K562 (cell line): ENCODE measurements around the gene MPST. TPM values are rescaled to one million over a fixed set of nuclear protein-coding genes. Genes with fewer than 3 reads are reported as not detected.

Experiments used
- ATF3 ChIP-seq, 2 experiments: fragments of 450-650 bp in 1 of 2; sonication (generic) in 1 of 2; formaldehyde crosslinking in 1 of 2; IDR thresholded peaks in 1 of 2; conservative IDR thresholded peaks in 1 of 2; 2 replicates each; pipeline versions ENCODE4 v1.6.1 to v1.8.1; 2016 to 2023; ENCODE audit warnings: mild to moderate bottlenecking in 2 of 2, moderate library complexity in 2 of 2, inconsistent platforms in 1 of 2, missing genetic modification reagents in 1 of 2
- KAT8 ChIP-seq: fragments of 450-650 bp; IDR thresholded peaks from 2 replicates; pipeline ENCODE4 v1.6.1; 2016; ENCODE audit warnings: low read depth, mild to moderate bottlenecking
- KDM1A ChIP-seq, 2 experiments: fragments of 450-650 bp; IDR thresholded peaks; 2 replicates each; pipeline ENCODE4 v1.6.1; 2016; ENCODE audit warnings: mild to moderate bottlenecking in 2 of 2
- KDM4B ChIP-seq, 2 experiments: fragments of 450-650 bp in 1 of 2; sonication (generic) in 1 of 2; IDR thresholded peaks; 2 replicates each; pipeline ENCODE4 v1.6.1; 2016 to 2017; ENCODE audit warnings: borderline replicate concordance in 2 of 2, antibody characterized with exemption in 1 of 2, low read depth in 1 of 2, mild to moderate bottlenecking in 1 of 2
- NCOA4 ChIP-seq: fragments of 450-650 bp; IDR thresholded peaks from 2 replicates; pipeline ENCODE4 v1.6.1; 2018; ENCODE audit warnings: mild to moderate bottlenecking; ENCODE audit not compliant: partially characterized antibody
- STAT5B ChIP-seq: fragments of 250-450 bp; sonication (Bioruptor Pico); IDR thresholded peaks from 2 replicates; pipeline ENCODE4 v1.8.0; 2021; ENCODE audit warnings: mild to moderate bottlenecking, inconsistent platforms
- XRCC5 ChIP-seq: fragments of 200-400 bp; formaldehyde crosslinking; IDR thresholded peaks from 2 replicates; pipeline ENCODE4 v1.6.1; 2017; ENCODE audit warnings: low read depth, mild to moderate bottlenecking, low read length
- ZFP30 ChIP-seq: fragments of 250-450 bp; sonication (Bioruptor Pico); IDR thresholded peaks from 2 replicates; pipeline ENCODE4 v1.8.0; 2022; ENCODE audit warnings: moderate library complexity, mild to moderate bottlenecking, inconsistent platforms, borderline replicate concordance
- polyA plus RNA-seq, 8 experiments: library from polyadenylated mRNA; depleted of rRNA in 4 of 8; stranded (reverse) in 5 of 8; unstranded in 3 of 8; fragments of >200 nt; fragmentation: Nextera tagmentation in 2 of 8; fragmentation: Illumina TruSeq in 1 of 8; extraction: Ambion mirVana in 2 of 8; extraction: Trizol in 1 of 8; gene quantifications; 2 replicates each; pipeline versions ENCODE4 v1.2.1 to v1.2.3, GENCODE V29; 2011 to 2014; ENCODE audit warnings: inconsistent platforms in 1 of 8, missing spikeins in 1 of 8
- total RNA-seq, 7 experiments: library from RNA; depleted of rRNA in 6 of 7; stranded (reverse); fragments of >200 nt in 6 of 7; fragmentation: Illumina TruSeq in 2 of 7; extraction: Trizol in 2 of 7; gene quantifications; 2 replicates each; pipeline versions ENCODE4 v1.2.1 to v1.2.3, GENCODE V29; 2011 to 2021; ENCODE audit warnings: low replicate concordance in 1 of 7
- TF ChIP-seq, protein P1 (sequence below): sonication (generic); formaldehyde crosslinking; IDR thresholded peaks from 2 replicates; pipeline ENCODE4 v1.4.0; 2020; ENCODE audit warnings: mild to moderate bottlenecking, missing genetic modification reagents

The MPST gene
- total and polyA plus RNA-seq, 9 of the 15 experiments (the other 6 are each of a cell fraction or from before 2014, with no cell fraction given) = 0.65 to 104 (median 24.3) TPM

DNA sequence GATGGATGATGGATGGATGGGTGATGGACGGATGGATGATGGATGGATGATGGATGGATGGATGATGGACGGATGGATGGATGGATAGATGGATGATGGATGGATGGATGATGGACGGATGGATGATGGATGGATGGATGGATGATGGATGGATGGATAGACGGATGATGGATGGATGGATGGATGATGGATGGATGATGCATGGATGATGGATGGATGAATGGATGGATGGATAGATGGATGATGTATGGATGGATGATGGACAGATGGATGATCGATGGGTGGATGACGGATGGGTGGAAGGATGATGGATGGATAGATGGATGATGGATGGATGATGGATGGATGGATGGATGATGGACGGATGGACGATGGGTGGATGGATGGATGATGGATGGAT, 53.1 kb downstream of the MPST start (continued):
- TF ChIP-seq ATF3 (IDR thresholded peaks at IDR 0.05) (no peak), ATF3 (CRISPR knock-in tag; conservative IDR thresholded peaks at IDR 0.05) (no peak), ZFP30 (CRISPR knock-in tag) (no peak), KDM1A (IDR thresholded peaks at IDR 0.05) (peak; percentile 31 to 40; a peak in 1 of 4 replicates), KDM4B (IDR thresholded peaks at IDR 0.05; ENCODE audit: borderline replicate concordance in 2 of 2, low read depth in 1 of 2) (peak in 1 of 2 experiments; percentile 76; a peak in 1 of 4 replicates), STAT5B (no peak), NCOA4 (no peak), XRCC5 (no peak), KAT8 (no peak)
- TF ChIP-seq, protein P1, sequence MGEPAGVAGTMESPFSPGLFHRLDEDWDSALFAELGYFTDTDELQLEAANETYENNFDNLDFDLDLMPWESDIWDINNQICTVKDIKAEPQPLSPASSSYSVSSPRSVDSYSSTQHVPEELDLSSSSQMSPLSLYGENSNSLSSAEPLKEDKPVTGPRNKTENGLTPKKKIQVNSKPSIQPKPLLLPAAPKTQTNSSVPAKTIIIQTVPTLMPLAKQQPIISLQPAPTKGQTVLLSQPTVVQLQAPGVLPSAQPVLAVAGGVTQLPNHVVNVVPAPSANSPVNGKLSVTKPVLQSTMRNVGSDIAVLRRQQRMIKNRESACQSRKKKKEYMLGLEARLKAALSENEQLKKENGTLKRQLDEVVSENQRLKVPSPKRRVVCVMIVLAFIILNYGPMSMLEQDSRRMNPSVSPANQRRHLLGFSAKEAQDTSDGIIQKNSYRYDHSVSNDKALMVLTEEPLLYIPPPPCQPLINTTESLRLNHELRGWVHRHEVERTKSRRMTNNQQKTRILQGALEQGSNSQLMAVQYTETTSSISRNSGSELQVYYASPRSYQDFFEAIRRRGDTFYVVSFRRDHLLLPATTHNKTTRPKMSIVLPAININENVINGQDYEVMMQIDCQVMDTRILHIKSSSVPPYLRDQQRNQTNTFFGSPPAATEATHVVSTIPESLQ (CRISPR knock-in tag) = no peak
